Lower lobe of right lung (tissue), 2 donors: ENCODE measurements around the gene GFOD2. TPM values are rescaled to one million over a fixed set of nuclear protein-coding genes. Genes with fewer than 3 reads are reported as not detected.

Source experiments
- ATAC-seq, 2 donors: fragments of 200-7000 bp; cut with Tn5 transposase; one replicate each; pipeline ENCODE4 v1.9.1; 2020 to 2022; ENCODE audit warnings: mild to moderate bottlenecking in 2 of 2, moderate library complexity in 2 of 2
- DNase-seq: peaks from one replicate; pipeline ENCODE4 v3.0.0-alpha.2; 2020
- H3K27ac ChIP-seq: fragments of 200-600 bp; one replicate; pipeline ENCODE4 v1.8.0; 2022
- H3K27me3 ChIP-seq: fragments of 200-600 bp; one replicate; pipeline ENCODE4 v1.8.0; 2022; ENCODE audit warnings: low read depth
- H3K36me3 ChIP-seq: fragments of 200-600 bp; one replicate; pipeline ENCODE4 v1.8.0; 2022; ENCODE audit warnings: mild to moderate bottlenecking
- H3K4me1 ChIP-seq: fragments of 200-600 bp; one replicate; pipeline ENCODE4 v1.8.0; 2022
- H3K4me3 ChIP-seq: fragments of 200-600 bp; one replicate; pipeline ENCODE4 v1.8.0; 2022; ENCODE audit warnings: mild to moderate bottlenecking
- H3K9me3 ChIP-seq: fragments of 200-600 bp; one replicate; pipeline ENCODE4 v1.8.0; 2022
- intact Hi-C: fragments of 100-400 bp; cut with DNase I; formaldehyde crosslinking; loops from one replicate; pipeline ENCODE4 v1.11.0; 2022
- total RNA-seq: library from RNA; stranded (reverse); fragmentation: NEBNext Ultra II Directional; extraction: Animal tissue kit (Norgen Biotek cat#: 25700); gene quantifications from one replicate; pipeline ENCODE4 v1.2.1, GENCODE V29; 2021
- TF ChIP-seq, protein P1 (sequence below): fragments of 200-600 bp; IDR thresholded peaks from one replicate; pipeline ENCODE4 v1.8.0; 2022; ENCODE audit warnings: antibody characterized with exemption, mild to moderate bottlenecking
- donor health status: DM: no; HTN: yes; CAD: no; lungs with severe emphysema.

The GFOD2 gene
- total RNA-seq, 1 donor from 2014 or later = 18.9 TPM

DNA sequence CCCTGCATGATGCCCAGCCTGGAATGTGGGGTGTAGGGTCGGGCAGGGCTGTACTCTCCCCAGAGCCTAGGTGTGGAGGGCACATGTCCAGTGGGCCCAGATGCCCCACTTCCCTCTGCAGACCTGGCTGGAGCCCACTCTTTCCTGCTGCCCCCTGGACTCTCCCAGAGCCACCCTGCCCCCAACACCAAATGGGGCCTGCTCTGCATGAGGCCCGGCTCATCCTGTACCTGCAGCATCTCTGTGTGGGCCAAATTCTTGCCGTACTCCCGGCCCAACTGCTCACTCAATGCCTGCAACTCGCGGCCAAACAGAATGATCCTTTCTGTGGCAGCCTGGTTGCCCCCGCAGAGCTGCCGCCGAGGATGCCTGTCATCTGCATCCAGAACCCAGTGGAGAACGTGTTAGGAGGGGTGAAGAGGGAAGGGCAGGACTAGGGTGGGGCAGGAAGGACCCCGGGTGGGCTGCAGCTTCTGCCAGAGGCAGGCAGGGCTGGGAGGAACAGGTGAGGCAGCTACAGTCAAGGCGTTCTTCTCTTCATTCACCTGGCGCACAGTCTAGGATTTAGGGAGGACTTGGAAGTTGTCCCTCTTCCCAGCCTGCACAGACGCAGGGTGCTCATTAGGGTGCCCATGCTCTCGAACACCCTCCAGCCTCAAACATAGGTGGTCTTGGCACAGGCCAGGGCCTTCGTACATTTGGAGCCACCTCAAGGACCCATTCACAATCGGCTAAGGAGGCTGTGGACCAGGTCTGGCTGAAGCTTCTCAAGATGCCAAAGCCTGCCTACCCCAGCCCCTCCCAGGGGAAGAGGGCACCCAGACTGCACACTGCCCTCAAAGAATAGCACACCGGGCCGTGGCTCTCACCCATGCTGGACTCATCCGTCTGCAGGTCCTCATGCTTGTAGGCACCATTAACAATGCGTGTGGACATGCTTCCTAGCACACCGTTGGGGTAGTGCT lies 8.7 kb upstream of the GFOD2 start:
- H3K27me3 ChIP-seq = no peaks in the 10 kb centered on the region
- ATAC-seq = no peak
- TF ChIP-seq, protein P1, sequence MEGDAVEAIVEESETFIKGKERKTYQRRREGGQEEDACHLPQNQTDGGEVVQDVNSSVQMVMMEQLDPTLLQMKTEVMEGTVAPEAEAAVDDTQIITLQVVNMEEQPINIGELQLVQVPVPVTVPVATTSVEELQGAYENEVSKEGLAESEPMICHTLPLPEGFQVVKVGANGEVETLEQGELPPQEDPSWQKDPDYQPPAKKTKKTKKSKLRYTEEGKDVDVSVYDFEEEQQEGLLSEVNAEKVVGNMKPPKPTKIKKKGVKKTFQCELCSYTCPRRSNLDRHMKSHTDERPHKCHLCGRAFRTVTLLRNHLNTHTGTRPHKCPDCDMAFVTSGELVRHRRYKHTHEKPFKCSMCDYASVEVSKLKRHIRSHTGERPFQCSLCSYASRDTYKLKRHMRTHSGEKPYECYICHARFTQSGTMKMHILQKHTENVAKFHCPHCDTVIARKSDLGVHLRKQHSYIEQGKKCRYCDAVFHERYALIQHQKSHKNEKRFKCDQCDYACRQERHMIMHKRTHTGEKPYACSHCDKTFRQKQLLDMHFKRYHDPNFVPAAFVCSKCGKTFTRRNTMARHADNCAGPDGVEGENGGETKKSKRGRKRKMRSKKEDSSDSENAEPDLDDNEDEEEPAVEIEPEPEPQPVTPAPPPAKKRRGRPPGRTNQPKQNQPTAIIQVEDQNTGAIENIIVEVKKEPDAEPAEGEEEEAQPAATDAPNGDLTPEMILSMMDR = no peak
- no peak for DNase-seq
- H3K4me1 ChIP-seq = no peaks in the 10 kb centered on the region
- no peaks in the 10 kb centered on the region for H3K9me3 ChIP-seq
- intact Hi-C loops = no loop called here
- no peak overlapping the region for H3K27ac ChIP-seq
- H3K4me3 ChIP-seq = no peak overlapping the region
- peaks cover 90% of the 10 kb centered on the region for H3K36me3 ChIP-seq

DNA sequence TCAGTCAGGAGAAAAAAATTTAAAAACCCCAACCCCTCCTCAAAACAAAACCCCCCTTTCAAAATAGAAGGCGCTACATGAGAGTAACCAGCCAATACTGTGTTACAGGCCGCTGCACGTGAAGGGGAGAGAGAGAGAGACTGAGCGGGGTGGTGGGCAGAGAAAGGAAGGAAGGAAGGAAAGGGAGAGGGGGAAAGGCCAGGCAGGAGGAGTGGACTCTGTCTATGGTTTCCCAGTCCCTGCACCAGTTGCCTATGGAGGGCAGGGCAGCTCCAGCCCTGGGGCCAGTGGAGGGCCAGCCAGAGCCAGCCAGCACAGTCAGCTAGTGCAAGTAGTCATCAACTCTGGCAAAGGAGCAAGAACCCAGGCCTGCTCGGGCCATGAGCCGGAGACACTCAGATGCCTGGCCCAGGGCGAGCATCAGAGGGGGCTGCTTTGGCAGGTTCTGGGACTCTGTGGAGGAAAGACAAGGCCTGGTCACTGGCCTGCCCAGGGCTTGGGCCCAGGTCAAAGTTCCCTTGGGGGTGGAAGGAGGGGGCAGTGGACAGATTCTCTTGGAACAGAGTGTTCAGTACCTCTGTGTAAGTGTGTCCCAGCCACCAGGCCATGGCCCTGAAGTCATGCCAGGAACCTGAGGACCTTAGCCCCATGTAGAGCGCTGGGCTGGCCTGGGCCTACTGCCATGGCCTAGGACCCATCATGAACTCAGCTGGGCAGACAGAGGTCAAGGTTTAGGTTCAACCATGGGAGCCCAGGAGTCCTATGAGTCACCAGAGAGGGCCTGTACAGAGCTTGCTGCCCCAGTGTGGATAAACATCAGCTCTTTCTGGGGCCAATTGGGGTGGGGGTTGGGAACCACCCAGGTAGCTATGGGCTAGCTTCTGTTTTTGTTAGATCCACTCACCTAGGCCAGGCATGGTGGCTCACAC lies 7.3 kb upstream of the GFOD2 start:
- Histone ChIP-seq H3K4me1 (no peaks in the 10 kb centered on the region), H3K4me3 (no peak overlapping the region), H3K36me3 (peaks cover 81% of the 10 kb centered on the region), H3K27ac (no peak overlapping the region), H3K27me3 (no peaks in the 10 kb centered on the region), H3K9me3 (no peaks in the 10 kb centered on the region)
- intact Hi-C loops = no loop called here
- ATAC-seq (peak in 1 of 2 donors; percentile 13), DNase-seq (no peak)
- TF ChIP-seq, protein P1 = no peak

DNA sequence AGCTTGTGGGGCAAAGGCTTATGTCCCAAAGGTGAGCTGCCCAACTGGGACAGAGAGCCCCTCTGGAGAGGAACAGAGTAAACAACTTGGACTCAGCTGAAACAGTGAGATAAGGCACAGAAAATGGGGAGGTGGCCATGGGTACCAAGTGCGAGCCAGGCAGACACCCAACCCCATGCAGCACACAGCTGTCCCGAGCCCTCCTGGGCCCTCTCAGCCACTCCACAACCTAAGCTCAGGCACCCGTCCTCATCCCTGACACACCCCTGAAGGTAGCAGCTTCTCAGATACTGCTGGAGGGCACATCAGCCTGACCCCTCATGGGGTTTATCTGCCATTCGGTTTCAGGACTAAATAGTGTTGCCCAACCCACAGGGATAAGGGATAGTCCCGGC lies 4.8 kb upstream of the GFOD2 start:
- intact Hi-C loops = no loop called here
- Histone ChIP-seq H3K4me1 (peaks cover 8% of the 10 kb centered on the region), H3K9me3 (no peaks in the 10 kb centered on the region), H3K36me3 (peaks cover 57% of the 10 kb centered on the region), H3K4me3 (no peak overlapping the region), H3K27me3 (no peaks in the 10 kb centered on the region), H3K27ac (no peak overlapping the region)
- TF ChIP-seq, protein P1 = no peak
- no peak for ATAC-seq
- no peak for DNase-seq

DNA sequence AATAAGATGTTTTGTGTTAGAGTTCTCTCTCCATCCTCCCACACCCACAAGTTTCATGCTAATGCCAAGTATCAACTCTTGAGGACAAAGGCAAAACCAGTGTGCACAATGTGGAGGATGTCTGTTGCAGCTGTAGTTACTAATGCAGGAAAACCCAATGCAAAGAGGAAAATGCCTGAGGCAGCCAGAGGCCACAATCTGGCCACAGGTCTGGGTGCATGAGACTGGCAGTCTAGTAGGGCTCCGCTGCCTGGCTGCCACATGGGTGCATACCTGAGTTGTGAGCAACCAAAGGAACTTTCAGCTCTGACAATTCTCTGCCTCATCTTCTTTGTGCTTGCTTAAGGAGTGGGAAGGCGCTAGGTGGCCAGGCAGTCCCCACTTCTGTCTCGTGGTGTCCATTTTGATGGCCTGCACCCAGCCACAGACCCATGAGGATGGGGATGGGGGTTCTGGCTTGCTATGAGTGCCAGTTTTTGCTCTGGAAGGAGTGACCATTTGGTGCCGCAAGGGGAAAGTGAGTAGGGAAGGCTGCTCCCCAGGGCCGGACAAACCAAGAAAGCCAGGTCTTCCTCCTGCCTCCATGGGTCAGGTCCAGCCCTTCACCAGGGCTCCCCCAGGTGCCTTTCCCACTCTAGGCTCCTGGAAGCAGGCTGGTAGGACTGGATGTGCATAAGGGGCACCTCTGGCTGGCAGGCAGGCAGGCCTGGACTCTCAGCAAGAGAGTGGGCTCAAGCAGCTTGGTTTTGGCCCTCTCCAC lies 4.2 kb upstream of the GFOD2 start:
- ATAC-seq (no peak), DNase-seq (no peak)

More for the DNA sequence above, 4.2 kb upstream of the GFOD2 start:
- Histone ChIP-seq H3K36me3 (peaks cover 51% of the 10 kb centered on the region), H3K27me3 (no peaks in the 10 kb centered on the region), H3K9me3 (no peaks in the 10 kb centered on the region), H3K27ac (no peak overlapping the region), H3K4me1 (peaks cover 11% of the 10 kb centered on the region), H3K4me3 (no peak overlapping the region)
- intact Hi-C loops = no loop called here
- TF ChIP-seq, protein P1 = no peak
